ENCODE measurements around the gene DNAJC13.

DNAJC13 gene

DNA sequence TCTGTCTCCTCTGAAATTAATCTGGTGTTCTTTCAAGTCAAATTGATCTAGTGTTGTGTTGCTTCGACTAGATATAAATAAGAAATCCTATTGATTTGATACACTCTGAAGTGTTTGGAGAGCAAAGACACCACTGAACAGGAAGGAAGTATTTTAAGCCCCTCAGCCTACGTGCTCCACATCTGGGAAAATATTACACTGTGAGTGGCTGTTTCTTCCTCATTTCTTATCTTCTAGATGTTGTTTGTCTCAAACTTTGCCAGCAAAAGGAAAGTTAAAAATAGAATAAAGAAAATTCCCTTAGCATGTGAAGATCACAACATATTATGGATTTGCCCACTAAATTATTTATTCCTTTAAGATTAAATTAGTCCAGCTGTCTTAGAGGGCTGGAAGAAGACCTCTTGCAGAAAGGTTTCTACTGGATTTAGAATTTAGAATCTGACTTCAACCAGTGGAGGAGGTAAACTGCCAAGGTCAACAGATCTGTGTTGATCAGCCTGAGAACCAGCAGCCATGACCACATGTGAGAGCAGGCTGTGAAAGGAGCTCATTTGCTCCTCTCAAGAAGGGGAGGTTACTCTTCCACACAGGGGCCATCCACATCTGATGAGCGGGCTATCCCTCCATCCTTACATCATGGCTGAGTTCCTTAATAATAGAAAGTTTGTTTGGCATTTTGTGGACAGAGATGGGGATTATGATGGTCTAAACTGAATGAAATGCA, 133.4 kb downstream of the DNAJC13 start:
- H3K27ac ChIP-seq (replicated peaks) = peak overlapping the region; percentile 17; the same call in 1 of the 2 replicates
- peak in 1 of 2 experiments; percentile 20 for DNase-seq (ENCODE audit: low read depth in 1 of 2, low spot score in 1 of 2)

DNA sequence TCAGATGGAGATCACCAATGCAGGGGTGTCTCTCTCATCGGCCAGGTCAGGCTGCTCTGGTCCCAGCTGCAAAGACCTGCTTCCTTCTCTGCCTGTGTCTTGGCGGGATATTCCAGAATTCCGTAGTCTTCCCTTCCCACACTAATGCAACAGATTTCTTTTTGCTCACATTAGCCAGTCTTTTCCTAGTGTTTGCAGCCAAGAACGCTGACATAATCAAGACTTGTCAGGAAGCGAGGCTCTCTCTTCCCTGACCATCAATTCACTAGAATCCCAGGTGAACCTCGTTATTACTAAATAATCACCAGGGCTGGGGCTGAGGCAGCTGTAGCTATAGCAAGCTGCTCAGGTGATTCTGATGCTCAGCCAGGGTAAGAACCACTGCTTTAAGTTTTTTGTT, 136.5 kb downstream of the DNAJC13 start:
- Histone ChIP-seq H3K4me3 (replicated peaks; ENCODE audit: insufficient read depth, low read length) (no peak overlapping the region), H3K27ac (replicated peaks) (no peak overlapping the region), H3K27me3 (ENCODE audit: insufficient read depth, poor library complexity, severe bottlenecking) (no peaks in the 10 kb centered on the region)
- TF ChIP-seq, protein P1, sequence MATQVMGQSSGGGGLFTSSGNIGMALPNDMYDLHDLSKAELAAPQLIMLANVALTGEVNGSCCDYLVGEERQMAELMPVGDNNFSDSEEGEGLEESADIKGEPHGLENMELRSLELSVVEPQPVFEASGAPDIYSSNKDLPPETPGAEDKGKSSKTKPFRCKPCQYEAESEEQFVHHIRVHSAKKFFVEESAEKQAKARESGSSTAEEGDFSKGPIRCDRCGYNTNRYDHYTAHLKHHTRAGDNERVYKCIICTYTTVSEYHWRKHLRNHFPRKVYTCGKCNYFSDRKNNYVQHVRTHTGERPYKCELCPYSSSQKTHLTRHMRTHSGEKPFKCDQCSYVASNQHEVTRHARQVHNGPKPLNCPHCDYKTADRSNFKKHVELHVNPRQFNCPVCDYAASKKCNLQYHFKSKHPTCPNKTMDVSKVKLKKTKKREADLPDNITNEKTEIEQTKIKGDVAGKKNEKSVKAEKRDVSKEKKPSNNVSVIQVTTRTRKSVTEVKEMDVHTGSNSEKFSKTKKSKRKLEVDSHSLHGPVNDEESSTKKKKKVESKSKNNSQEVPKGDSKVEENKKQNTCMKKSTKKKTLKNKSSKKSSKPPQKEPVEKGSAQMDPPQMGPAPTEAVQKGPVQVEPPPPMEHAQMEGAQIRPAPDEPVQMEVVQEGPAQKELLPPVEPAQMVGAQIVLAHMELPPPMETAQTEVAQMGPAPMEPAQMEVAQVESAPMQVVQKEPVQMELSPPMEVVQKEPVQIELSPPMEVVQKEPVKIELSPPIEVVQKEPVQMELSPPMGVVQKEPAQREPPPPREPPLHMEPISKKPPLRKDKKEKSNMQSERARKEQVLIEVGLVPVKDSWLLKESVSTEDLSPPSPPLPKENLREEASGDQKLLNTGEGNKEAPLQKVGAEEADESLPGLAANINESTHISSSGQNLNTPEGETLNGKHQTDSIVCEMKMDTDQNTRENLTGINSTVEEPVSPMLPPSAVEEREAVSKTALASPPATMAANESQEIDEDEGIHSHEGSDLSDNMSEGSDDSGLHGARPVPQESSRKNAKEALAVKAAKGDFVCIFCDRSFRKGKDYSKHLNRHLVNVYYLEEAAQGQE (IDR thresholded peaks at IDR 0.05; ENCODE audit: insufficient replicate concordance, low read depth) = no peak
- TF ChIP-seq, protein P2, sequence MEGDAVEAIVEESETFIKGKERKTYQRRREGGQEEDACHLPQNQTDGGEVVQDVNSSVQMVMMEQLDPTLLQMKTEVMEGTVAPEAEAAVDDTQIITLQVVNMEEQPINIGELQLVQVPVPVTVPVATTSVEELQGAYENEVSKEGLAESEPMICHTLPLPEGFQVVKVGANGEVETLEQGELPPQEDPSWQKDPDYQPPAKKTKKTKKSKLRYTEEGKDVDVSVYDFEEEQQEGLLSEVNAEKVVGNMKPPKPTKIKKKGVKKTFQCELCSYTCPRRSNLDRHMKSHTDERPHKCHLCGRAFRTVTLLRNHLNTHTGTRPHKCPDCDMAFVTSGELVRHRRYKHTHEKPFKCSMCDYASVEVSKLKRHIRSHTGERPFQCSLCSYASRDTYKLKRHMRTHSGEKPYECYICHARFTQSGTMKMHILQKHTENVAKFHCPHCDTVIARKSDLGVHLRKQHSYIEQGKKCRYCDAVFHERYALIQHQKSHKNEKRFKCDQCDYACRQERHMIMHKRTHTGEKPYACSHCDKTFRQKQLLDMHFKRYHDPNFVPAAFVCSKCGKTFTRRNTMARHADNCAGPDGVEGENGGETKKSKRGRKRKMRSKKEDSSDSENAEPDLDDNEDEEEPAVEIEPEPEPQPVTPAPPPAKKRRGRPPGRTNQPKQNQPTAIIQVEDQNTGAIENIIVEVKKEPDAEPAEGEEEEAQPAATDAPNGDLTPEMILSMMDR (IDR thresholded peaks at IDR 0.05; ENCODE audit: insufficient read depth, low read length) = no peak
- no peak for TF ChIP-seq SPI1 (IDR thresholded peaks at IDR 0.05; ENCODE audit: borderline replicate concordance, low read depth)
- TF ChIP-seq POLR2AphosphoS5 (IDR thresholded peaks at IDR 0.05; ENCODE audit: low read depth) = no peak
- TF ChIP-seq GABPA (IDR thresholded peaks at IDR 0.05; ENCODE audit: low read depth) = no peak
- DNase-seq (ENCODE audit: low read depth in 1 of 2, low spot score in 1 of 2) = no peak

More for the DNA sequence above, 133.4 kb downstream of the DNAJC13 start:
- no peak overlapping the region for H3K4me3 ChIP-seq (replicated peaks; ENCODE audit: insufficient read depth, low read length)
- TF ChIP-seq, protein P2 (IDR thresholded peaks at IDR 0.05; ENCODE audit: insufficient read depth, low read length) = no peak
- peak; percentile 28; the same call in 1 of the 2 replicates for TF ChIP-seq SPI1 (IDR thresholded peaks at IDR 0.05; ENCODE audit: borderline replicate concordance, low read depth)
- no peaks in the 10 kb centered on the region for H3K27me3 ChIP-seq (ENCODE audit: insufficient read depth, poor library complexity, severe bottlenecking)

DNA sequence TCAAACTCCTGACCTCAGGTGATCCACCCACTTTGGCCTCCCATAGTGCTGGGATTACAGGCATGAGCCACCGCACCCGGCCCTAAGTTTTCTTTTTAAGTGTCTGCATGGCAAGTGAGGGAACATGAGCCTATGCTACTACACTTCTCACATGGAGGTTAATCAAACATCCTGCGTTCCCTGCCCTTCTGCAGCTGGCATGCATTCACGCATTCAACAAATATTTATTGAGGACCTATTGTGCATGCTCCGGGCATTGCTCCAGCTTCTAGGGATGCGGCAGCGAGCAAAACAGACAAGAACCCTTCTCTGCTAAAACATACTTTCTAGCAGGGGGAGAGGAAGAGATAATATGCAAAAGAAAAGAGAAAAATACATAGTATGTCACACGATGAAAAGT, 137.1 kb downstream of the DNAJC13 start:
- no peak for DNase-seq (ENCODE audit: low read depth in 1 of 2, low spot score in 1 of 2)
- Histone ChIP-seq H3K4me3 (replicated peaks; ENCODE audit: insufficient read depth, low read length) (no peak overlapping the region), H3K27me3 (ENCODE audit: insufficient read depth, poor library complexity, severe bottlenecking) (no peaks in the 10 kb centered on the region), H3K27ac (replicated peaks) (no peak overlapping the region)
- TF ChIP-seq, protein P2 (IDR thresholded peaks at IDR 0.05; ENCODE audit: insufficient read depth, low read length) = no peak
- TF ChIP-seq, protein P1 (IDR thresholded peaks at IDR 0.05; ENCODE audit: insufficient replicate concordance, low read depth) = no peak
- no peak for TF ChIP-seq POLR2AphosphoS5 (IDR thresholded peaks at IDR 0.05; ENCODE audit: low read depth)
- no peak for TF ChIP-seq GABPA (IDR thresholded peaks at IDR 0.05; ENCODE audit: low read depth)
- no peak for TF ChIP-seq SPI1 (IDR thresholded peaks at IDR 0.05; ENCODE audit: borderline replicate concordance, low read depth)

Data from HL-60 (cell line).